OCI-M2 (cell line): Measurements from ENCODE around the gene BAIAP2.
"Not testable (repeated sequence)": the region's sequence is repeated elsewhere in the genome, so short reads cannot be mapped to it uniquely, and the experiment has no call there.

Experiments used
- DNase-seq: peaks from one replicate; lab custom pipeline; 2025; ENCODE audit not compliant: unreplicated experiment; lab: John Stamatoyannopoulos, UW

The BAIAP2 gene

GRCh38 chr17:81021531-81022343, 13.2 kb upstream of the BAIAP2 start:
- no peak for DNase-seq

GRCh38 chr17:81022344-81022676, 12.6 kb upstream of the BAIAP2 start:
- DNase-seq: no peak

- DNase-seq: no peak
These were observed 9.7 kb upstream of the BAIAP2 start for GRCh38 chr17:81025065-81025740.

- DNase-seq: no peak
These were observed 9.2 kb upstream of the BAIAP2 start for GRCh38 chr17:81025741-81026129.

GRCh38 chr17:81026266-81027036, 8.5 kb upstream of the BAIAP2 start:
- no peak for DNase-seq

GRCh38 chr17:81027038-81027437, 7.9 kb upstream of the BAIAP2 start:
- DNase-seq: no peak

GRCh38 chr17:81027591-81028505, 7.1 kb upstream of the BAIAP2 start:
- no peak for DNase-seq

GRCh38 chr17:81028506-81028858, 6.5 kb upstream of the BAIAP2 start:
- no peak for DNase-seq

GRCh38 chr17:81029859-81030258, 5.1 kb upstream of the BAIAP2 start:
- DNase-seq: no peak

GRCh38 chr17:81030312-81030711, 4.6 kb upstream of the BAIAP2 start:
- DNase-seq: not testable (repeated sequence)

- no peak for DNase-seq
These were observed 4.0 kb upstream of the BAIAP2 start for GRCh38 chr17:81030741-81031565.

GRCh38 chr17:81031566-81032550, 3.1 kb upstream of the BAIAP2 start:
- no peak for DNase-seq

- no peak for DNase-seq
These were observed 2.1 kb upstream of the BAIAP2 start for GRCh38 chr17:81032641-81033480.

GRCh38 chr17:81033535-81034167, 1.3 kb upstream of the BAIAP2 start:
- DNase-seq: no peak

GRCh38 chr17:81034168-81034777, 678 bp upstream of the BAIAP2 start:
- no peak for DNase-seq

GRCh38 chr17:81035521-81036196, 708 bp downstream of the BAIAP2 start:
- no peak for DNase-seq
